Smooth muscle cell (in vitro differentiated cells): ENCODE results near the gene RSPH6A. TPM values are rescaled to one million over a fixed set of nuclear protein-coding genes. Genes with fewer than 3 reads are reported as not detected.
"Not testable (repeated sequence)": the region's sequence is repeated elsewhere in the genome, so short reads cannot be mapped to it uniquely, and the experiment has no call there.

ENCODE experiments used
- DNase-seq: peaks from one replicate; lab custom pipeline; 2025; ENCODE audit not compliant: unreplicated experiment; lab: John Stamatoyannopoulos, UW
- H2AFZ ChIP-seq: fragments of 200-600 bp; sonication (generic); 2 replicates; pipeline ENCODE4 v1.6.0; 2016; ENCODE audit warnings: antibody characterized with exemption, low read depth, mild to moderate bottlenecking
- H3F3A ChIP-seq: fragments of 200-600 bp; sonication (generic); 2 replicates; pipeline ENCODE4 v1.6.0; 2017; ENCODE audit warnings: antibody characterized with exemption, low read depth
- H3K27ac ChIP-seq: fragments of 200-600 bp; sonication (generic); 2 replicates; pipeline ENCODE4 v1.5.1; 2016; ENCODE audit warnings: low read depth, mild to moderate bottlenecking
- H3K27me3 ChIP-seq: fragments of 200-600 bp; sonication (generic); 2 replicates; pipeline ENCODE4 v1.6.1; 2016; ENCODE audit warnings: low read depth, mild to moderate bottlenecking
- H3K36me3 ChIP-seq: fragments of 200-600 bp; sonication (generic); 2 replicates; pipeline ENCODE4 v1.5.1; 2016; ENCODE audit warnings: low read depth
- H3K4me1 ChIP-seq: fragments of 200-600 bp; sonication (generic); 2 replicates; pipeline ENCODE4 v1.5.1; 2016; ENCODE audit warnings: low read depth
- H3K4me2 ChIP-seq: fragments of 200-600 bp; sonication (generic); 2 replicates; pipeline ENCODE4 v1.6.0; 2016; ENCODE audit warnings: mild to moderate bottlenecking
- H3K4me3 ChIP-seq: fragments of 200-600 bp; sonication (generic); 2 replicates; pipeline ENCODE4 v1.5.1; 2016; ENCODE audit warnings: mild to moderate bottlenecking
- H3K79me2 ChIP-seq: fragments of 200-600 bp; sonication (generic); 2 replicates; pipeline ENCODE4 v1.6.0; 2016; ENCODE audit warnings: low read depth, mild to moderate bottlenecking
- H3K9ac ChIP-seq: fragments of 200-600 bp; sonication (generic); 2 replicates; pipeline ENCODE4 v1.6.0; 2016; ENCODE audit warnings: low read depth
- H3K9me3 ChIP-seq: fragments of 200-600 bp; sonication (generic); replicated peaks from 2 replicates; pipeline ENCODE4 v1.5.1; 2016; ENCODE audit warnings: low read depth
- H4K20me1 ChIP-seq: fragments of 200-600 bp; sonication (generic); 2 replicates; pipeline ENCODE4 v1.6.0; 2016; ENCODE audit warnings: low read depth
- WGBS: methylation state at CpG from one replicate; pipeline ENCODE4 v1.1.7; 2016; ENCODE audit warnings: low lambda C conversion rate; 5-methylcytosine and 5-hydroxymethylcytosine counted together
- polyA plus RNA-seq: library from polyadenylated mRNA; unstranded; fragments of >200 nt; fragmentation: Nextera tagmentation; extraction: Ambion mirVana; gene quantifications from 2 replicates; pipeline ENCODE4 v1.2.1, GENCODE V29; 2016
- total RNA-seq: library from RNA; depleted of rRNA; stranded (reverse); fragments of >200 nt; gene quantifications from 2 replicates; pipeline ENCODE4 v1.2.3, GENCODE V29; 2014
- TF ChIP-seq, protein P1 (sequence below): fragments of 200-600 bp; sonication (generic); IDR thresholded peaks from 2 replicates; pipeline ENCODE4 v1.5.1; 2017; ENCODE audit warnings: borderline replicate concordance, mild to moderate bottlenecking, antibody characterized with exemption; ENCODE audit not compliant: insufficient read depth, poor library complexity, severe bottlenecking

Gene RSPH6A
- total and polyA plus RNA-seq, 2 experiments from 2014 or later = 0.15 TPM; not detected in 1

- Histone ChIP-seq H3K4me2 (no peak overlapping the region), H3K79me2 (no peaks in the 10 kb centered on the region), H3K9ac (no peak overlapping the region), H3K4me1 (peaks cover 7% of the 10 kb centered on the region), H3K27ac (peak overlapping the region; percentile 36), H3K36me3 (no peaks in the 10 kb centered on the region), H3K27me3 (no peaks in the 10 kb centered on the region), H3K4me3 (no peak overlapping the region), H3K9me3 (no peaks in the 10 kb centered on the region), H2AFZ (no peak overlapping the region), H4K20me1 (no peaks in the 10 kb centered on the region), H3F3A (peaks cover 9% of the 10 kb centered on the region)
- TF ChIP-seq, protein P1, sequence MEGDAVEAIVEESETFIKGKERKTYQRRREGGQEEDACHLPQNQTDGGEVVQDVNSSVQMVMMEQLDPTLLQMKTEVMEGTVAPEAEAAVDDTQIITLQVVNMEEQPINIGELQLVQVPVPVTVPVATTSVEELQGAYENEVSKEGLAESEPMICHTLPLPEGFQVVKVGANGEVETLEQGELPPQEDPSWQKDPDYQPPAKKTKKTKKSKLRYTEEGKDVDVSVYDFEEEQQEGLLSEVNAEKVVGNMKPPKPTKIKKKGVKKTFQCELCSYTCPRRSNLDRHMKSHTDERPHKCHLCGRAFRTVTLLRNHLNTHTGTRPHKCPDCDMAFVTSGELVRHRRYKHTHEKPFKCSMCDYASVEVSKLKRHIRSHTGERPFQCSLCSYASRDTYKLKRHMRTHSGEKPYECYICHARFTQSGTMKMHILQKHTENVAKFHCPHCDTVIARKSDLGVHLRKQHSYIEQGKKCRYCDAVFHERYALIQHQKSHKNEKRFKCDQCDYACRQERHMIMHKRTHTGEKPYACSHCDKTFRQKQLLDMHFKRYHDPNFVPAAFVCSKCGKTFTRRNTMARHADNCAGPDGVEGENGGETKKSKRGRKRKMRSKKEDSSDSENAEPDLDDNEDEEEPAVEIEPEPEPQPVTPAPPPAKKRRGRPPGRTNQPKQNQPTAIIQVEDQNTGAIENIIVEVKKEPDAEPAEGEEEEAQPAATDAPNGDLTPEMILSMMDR = no peak
- 71% methylated on average over 8 of the region's 8 CpGs for WGBS
- no peak for DNase-seq
Measured at GRCh38 chr19:45800070-45800553, 15.0 kb downstream of the RSPH6A start.

GRCh38 chr19:45799541-45799940 is 15.6 kb downstream of the RSPH6A start:
- not testable (repeated sequence) for H3K27me3 ChIP-seq, H3K9ac ChIP-seq, H3K36me3 ChIP-seq, H3K79me2 ChIP-seq, DNase-seq, H3F3A ChIP-seq, H3K4me3 ChIP-seq, H2AFZ ChIP-seq, H3K4me1 ChIP-seq, H3K9me3 ChIP-seq, H4K20me1 ChIP-seq
- WGBS = 82% methylated on average over 5 of the region's 5 CpGs
- Histone ChIP-seq H3K4me2 (peak overlapping the region; percentile 56), H3K27ac (peak overlapping the region; percentile 36)

DNA sequence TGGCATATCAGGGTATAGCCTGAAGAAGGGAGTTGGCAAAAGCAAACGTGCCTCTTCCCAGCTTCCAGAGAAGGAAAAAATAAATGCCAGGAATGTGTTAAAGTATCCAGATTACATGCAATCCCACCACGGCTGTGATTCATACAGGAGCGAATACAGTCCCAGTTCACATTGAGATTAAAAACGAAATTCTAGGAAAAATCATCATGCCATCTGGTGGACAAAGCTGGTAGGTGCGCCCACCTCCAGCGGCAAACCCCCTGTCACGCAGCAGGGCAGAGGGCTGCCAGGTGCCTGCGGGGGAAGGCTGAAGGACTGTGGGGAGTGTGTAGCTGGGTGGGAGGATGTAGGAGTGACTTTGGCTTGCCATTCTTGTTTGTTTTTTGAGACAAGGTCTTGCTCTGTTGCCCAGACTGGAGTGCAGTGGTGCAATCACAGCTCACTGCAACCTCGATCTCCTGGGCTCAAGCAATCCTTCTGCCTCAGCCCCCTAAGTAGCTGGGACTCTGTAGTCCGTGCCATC is 16.1 kb downstream of the RSPH6A start:
- Histone ChIP-seq H3K79me2 (no peaks in the 10 kb centered on the region), H2AFZ (no peak overlapping the region), H3K4me2 (peak overlapping the region; percentile 56), H3K27me3 (no peaks in the 10 kb centered on the region), H3K9ac (no peak overlapping the region), H3K9me3 (no peaks in the 10 kb centered on the region), H3K4me1 (peaks cover 7% of the 10 kb centered on the region), H4K20me1 (no peaks in the 10 kb centered on the region), H3K27ac (peak overlapping the region; percentile 36), H3K4me3 (no peak overlapping the region), H3K36me3 (no peaks in the 10 kb centered on the region), H3F3A (peaks cover 9% of the 10 kb centered on the region)
- DNase-seq = peak; percentile 34
- WGBS = 20% methylated on average over 10 of the region's 10 CpGs
- TF ChIP-seq, protein P1 = peak; percentile 80

GRCh38 chr19:45794627-45795026 is 20.5 kb downstream of the RSPH6A start:
- H3K27ac ChIP-seq = no peak overlapping the region
- H3K4me2 ChIP-seq = no peak overlapping the region
- DNase-seq = no peak
- H3K4me3 ChIP-seq = no peak overlapping the region
- H3K9me3 ChIP-seq = no peaks in the 10 kb centered on the region
- peaks cover 5% of the 10 kb centered on the region for H3F3A ChIP-seq
- no peak overlapping the region for H2AFZ ChIP-seq
- H3K4me1 ChIP-seq = peaks cover 11% of the 10 kb centered on the region
- no peaks in the 10 kb centered on the region for H3K36me3 ChIP-seq
- no peak overlapping the region for H3K9ac ChIP-seq
- peaks cover 13% of the 10 kb centered on the region for H4K20me1 ChIP-seq
- WGBS = 95% methylated on average over 2 of the region's 2 CpGs
- TF ChIP-seq, protein P1 = no peak
- peaks cover 26% of the 10 kb centered on the region for H3K79me2 ChIP-seq
- no peaks in the 10 kb centered on the region for H3K27me3 ChIP-seq
